H4 (cell line): Measurements from ENCODE around the gene PLCXD1. TPM values are rescaled to one million over a fixed set of nuclear protein-coding genes. Genes with fewer than 3 reads are reported as not detected.
"Not testable (repeated sequence)": the region's sequence is repeated elsewhere in the genome, so short reads cannot be mapped to it uniquely, and the experiment has no call there.

Source experiments
- DNase-seq: peaks from one replicate; pipeline ENCODE4 v3.0.0-alpha.2; 2015; ENCODE audit warnings: low spot score
- total RNA-seq: library from RNA; depleted of rRNA; stranded (reverse); fragments of >200 nt; shearing (Covaris generic); gene quantifications from 2 replicates; pipeline ENCODE4 v1.2.3, GENCODE V29; 2014; rRNA removed

PLCXD1 gene
- total RNA-seq = 7.7 and 8.1 TPM in 2 replicates

DNA sequence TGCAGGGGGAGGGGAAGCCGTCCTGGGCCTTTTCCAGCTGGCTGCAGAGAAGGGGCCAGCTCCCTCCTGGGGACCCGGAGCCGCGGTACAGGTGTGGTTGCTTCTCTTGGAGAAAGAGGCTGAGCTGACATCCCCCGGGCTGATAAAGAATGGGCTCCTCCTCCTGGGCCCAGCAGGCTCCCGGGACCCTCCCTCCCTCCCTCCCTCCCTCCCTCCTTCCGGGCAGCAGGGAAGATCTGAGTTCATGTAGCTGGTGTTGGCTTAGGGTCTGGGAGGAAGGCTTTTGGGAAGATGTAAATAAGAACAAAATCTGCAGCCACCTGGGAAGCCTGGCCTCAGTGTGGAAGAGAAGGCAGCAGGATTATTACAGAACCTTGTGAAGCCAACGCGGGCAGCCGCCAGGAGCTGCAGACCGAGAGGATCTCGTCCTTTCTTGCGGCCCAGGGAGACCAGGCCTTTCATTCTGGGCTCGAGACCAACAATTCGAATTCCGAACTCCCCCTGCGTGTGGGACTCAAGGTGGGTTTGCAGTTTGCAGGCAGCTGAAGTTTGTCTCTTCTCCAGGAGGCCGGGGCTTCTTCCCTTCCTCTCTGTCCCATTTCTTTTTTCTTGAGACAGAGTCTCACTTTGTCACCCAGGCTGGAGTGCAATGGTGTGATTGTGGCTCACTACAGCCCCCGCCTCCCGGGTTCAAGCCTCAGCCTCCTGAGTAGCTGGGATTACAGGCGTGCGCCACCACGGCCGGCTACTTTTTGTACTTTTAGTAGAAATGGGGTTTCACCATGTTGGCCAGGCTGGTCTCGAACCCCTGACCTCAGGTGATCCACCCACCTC lies at the start of gene PLCXD1:
TSS of gene PLCXD1 (plus strand) at position 216 of the 834 bp plus-strand sequence. CDS start 2,807 bp downstream, outside the sequence.
- no peak for DNase-seq

DNA sequence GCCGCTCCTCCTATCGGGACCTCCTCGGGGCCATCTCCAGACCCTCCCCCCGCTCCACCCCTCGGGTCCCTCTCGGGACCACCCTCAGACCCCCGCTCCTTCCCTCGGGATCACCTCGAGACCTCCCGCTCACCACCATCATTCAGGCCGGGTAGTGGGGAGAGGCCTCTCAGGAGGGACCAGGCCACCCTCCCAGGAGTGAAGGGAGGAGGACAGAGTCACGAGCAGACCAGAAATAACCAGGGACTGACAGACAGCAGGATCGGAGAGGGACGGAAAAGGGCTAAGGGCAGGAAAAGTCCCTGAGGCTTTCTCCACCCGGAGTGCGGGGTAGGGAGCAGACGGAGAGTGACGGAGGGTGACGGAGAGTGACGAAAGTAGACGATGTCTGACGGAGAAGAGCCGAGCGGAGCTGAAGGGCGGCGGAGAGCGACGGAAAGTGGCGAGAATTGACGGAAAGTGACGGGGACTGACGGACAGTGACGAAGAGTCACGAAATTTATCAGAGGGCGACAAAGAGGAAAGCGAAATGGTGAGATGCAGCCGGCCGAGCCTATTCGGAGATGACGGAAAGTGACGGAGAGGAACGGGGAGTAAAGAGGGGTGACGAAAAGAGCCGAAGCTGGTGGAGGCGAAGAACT lies 49.4 kb upstream of the PLCXD1 start:
- DNase-seq = not testable (repeated sequence)

DNA sequence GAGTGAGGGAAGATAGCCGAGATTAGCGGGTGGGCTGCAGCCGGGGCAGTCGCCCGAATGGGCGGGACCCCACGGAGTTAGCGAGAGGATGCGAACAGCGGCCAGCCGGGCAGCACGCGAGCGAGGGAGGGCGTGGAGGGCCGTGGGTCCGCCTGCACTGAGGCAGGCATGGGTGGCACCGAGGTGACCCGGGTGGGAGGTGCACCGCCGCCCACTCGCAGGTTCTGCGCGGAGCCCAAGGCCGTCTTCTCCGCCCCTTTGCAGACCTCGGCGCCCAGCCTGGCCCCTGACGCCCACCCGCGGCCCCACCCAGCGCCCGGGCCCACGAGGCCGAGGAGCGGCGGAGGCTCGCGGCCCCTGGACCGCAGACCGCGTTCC lies 48.9 kb upstream of the PLCXD1 start:
- not testable (repeated sequence) for DNase-seq

GRCh38 chrX:236201-236600 lies 45.0 kb upstream of the PLCXD1 start:
- DNase-seq = not testable (repeated sequence)

DNA sequence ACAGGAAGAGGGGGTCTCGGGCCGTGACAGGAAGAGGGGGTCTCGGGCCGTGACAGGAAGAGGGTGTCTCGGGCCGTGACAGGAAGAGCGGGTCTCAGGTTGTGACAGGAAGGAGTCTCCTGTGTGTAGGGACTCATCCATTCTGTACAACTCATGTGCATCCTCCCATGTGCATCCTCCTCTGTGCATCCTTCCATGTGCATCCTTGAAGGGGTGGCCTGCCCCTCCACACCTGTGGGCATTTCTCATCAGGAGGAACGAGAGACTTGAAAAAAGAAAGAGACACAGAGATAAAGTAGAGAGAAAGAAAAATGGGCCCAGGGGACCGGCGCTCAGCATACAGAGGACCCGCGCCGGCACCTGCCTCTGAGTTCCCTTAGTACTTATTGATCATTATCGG lies 30.2 kb upstream of the PLCXD1 start:
- no peak for DNase-seq

GRCh38 chrX:251396-252243 lies 29.6 kb upstream of the PLCXD1 start:
- not testable (repeated sequence) for DNase-seq

DNA sequence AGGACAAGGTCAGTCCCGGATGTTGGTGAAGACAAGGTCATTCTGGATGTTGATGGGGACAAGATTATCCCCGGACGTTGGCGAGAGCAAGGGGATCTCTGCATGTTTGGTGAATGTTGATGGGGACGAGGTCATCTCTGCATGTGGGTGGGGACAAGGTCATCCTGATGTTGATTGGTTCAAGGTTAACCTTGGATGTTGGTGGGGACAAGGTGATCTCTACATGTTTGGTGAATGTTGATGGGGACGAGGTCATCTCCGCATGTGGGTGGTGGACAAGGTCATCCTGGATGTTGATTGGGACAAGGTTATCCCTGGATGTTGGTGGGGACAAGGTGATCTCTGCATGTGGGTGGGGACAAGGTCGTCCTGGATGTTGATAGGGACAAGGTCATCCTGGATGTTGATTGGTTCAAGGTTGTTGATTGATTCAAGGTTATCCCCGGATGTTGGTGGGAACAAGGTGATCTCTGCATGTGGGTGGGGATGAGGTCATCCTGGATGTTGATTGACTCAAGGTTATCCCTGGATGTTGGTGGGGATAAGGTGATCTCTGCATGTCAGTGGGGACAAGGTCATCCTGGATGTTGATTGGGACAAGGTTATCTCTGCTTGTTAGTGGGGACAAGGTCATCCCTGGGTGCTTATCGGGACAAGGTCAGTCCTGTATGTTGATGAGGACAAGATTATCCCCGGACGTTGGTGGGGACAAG lies 28.8 kb upstream of the PLCXD1 start:
- DNase-seq = no peak

GRCh38 chrX:252957-253291 lies 28.3 kb upstream of the PLCXD1 start:
- DNase-seq = no peak

- no peak for DNase-seq
These were observed 27.5 kb upstream of the PLCXD1 start for GRCh38 chrX:253451-254297.

- no peak for DNase-seq
These were observed 26.5 kb upstream of the PLCXD1 start for GRCh38 chrX:254630-255215.

GRCh38 chrX:255923-256331 lies 25.3 kb upstream of the PLCXD1 start:
- no peak for DNase-seq

DNA sequence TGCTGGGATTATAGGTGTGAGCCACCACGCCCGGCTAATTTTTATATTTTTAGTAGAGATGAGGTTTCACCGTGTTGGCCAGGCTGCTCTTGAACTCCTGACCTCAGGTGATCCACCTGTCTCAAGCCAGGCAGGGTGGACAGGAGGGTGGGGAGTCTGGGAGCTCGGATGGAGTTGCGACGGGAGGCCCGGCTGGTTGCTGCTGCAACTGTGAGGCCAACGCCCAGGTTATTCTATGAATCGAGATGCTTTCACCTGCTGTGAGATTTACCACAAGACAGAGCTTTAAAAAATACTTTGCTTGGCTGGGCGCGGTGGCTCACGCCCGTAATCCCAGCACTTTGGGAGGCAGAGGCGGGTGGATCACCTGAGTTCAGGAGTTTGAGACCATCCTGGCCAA lies 24.1 kb upstream of the PLCXD1 start:
- not testable (repeated sequence) for DNase-seq

DNA sequence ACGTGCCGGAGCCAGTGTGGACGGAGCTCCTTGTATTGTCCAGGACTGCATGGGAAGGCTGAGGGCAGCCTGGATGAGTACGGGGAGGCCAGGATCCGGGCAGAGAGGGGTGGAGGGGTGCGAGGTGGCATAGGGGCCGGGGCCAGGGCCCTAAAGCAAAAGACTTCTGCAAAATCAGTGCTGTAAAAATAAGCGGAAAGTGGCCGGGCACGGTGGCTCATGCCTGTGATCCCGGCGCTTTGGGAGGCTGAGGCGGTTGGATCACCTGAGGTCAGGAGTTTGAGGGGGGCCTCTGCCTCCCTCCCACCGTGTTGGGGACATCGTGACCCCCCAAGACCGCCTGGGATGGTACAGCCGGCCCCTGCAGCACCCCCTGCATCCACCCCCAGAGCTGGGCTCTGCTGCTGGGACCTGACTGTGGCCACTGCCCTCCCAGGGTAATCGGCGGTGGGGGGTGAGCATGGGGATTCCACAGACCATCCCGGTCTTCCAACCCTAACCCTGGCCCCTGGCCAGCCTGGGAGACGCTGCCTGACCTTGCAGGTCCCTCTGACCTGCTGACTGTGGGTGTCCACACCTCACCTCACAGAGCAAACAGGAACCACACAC lies 23.4 kb upstream of the PLCXD1 start:
- no peak for DNase-seq

DNA sequence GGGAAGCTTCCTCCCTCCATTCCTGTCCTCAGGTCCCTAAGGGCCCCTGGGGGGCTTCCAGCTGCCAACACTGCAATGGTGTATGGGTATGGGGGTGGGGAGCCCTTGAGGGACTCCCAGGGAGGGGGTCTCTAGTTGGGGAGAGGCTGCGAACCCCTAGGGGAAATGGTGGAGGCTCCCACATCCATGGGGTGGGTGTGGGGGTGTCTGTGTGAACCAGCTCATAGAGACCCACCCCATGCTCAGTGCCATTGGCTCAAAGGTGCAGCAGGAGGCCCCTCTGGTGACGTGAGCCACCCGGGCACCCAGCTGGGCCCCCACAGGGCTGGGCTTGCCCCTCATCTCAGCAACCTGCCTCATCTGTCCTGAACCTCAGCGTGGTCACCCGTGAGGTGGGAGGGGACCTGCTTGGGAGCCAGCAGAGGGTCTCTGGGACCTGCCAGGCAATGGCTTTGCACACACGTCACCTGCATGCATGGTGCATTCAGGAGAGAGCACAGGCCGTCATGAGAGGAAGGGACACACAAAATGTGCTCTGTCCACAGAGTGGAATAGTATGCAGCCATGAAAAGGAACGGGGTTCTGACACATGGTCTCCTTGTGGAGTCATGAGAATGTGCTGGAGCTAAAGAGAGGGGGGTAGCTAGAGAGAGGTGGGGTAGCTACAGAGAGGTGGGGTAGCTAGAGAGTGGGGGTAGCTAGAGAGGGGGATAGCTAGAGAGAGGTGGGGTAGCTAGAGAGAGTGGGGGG lies 22.7 kb upstream of the PLCXD1 start:
- DNase-seq = no peak

GRCh38 chrX:259692-260355 lies 21.4 kb upstream of the PLCXD1 start:
- no peak for DNase-seq

- no peak for DNase-seq
These were observed 19.8 kb upstream of the PLCXD1 start for GRCh38 chrX:261167-261918.

GRCh38 chrX:261919-262352 lies 19.2 kb upstream of the PLCXD1 start:
- no peak for DNase-seq

- no peak for DNase-seq
These were observed 18.7 kb upstream of the PLCXD1 start for GRCh38 chrX:262381-262909.
